ENCODE measurements around the gene XRCC3.

DNA sequence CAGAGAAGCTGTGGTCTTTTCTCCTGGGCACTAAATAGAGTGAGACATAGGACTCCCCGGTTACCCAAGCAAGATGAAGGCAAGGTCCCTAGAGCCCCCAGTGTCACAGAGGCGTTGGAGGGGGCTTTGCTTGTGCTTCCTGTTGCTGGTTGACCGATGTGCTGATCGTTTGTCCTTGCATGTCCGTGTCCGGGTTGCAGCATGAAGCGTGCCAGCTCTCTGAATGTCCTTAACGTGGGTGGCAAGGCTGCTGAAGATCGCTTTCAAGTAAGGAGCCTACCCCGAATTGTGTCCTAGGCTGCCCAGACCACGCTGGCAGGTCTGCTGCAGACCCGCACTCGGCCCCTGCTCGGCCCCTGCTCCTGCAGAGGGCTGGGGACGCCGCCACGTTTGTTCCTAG is 23.1 kb downstream of the XRCC3 start:
- TF ChIP-seq, protein P1, sequence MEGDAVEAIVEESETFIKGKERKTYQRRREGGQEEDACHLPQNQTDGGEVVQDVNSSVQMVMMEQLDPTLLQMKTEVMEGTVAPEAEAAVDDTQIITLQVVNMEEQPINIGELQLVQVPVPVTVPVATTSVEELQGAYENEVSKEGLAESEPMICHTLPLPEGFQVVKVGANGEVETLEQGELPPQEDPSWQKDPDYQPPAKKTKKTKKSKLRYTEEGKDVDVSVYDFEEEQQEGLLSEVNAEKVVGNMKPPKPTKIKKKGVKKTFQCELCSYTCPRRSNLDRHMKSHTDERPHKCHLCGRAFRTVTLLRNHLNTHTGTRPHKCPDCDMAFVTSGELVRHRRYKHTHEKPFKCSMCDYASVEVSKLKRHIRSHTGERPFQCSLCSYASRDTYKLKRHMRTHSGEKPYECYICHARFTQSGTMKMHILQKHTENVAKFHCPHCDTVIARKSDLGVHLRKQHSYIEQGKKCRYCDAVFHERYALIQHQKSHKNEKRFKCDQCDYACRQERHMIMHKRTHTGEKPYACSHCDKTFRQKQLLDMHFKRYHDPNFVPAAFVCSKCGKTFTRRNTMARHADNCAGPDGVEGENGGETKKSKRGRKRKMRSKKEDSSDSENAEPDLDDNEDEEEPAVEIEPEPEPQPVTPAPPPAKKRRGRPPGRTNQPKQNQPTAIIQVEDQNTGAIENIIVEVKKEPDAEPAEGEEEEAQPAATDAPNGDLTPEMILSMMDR (IDR thresholded peaks at IDR 0.05; ENCODE audit: insufficient read depth, low read depth, low read length) = no peak
- TF ChIP-seq EZH2 (IDR thresholded peaks at IDR 0.05; ENCODE audit: insufficient read depth, low read length) = no peak
